HCT116 (cell line): ENCODE measurements around the gene RAB2B. TPM values are rescaled to one million over a fixed set of nuclear protein-coding genes. Genes with fewer than 3 reads are reported as not detected.

ENCODE experiments used
- ATAC-seq: fragments of 200-7000 bp; cut with Tn5 transposase; 2 replicates; pipeline ENCODE4 v1.9.1; 2020; ENCODE audit warnings: mild to moderate bottlenecking, moderate library complexity
- BruUV-seq: library from RNA; stranded (reverse); fragments of 400-500 nt; replicated peaks from 2 replicates; lab custom pipeline; 2021; lab: Mats Ljungman, UMichigan
- CTCF ChIA-PET: fragments of 300-600 bp; sonication (Branson Sonifier 250); formaldehyde crosslinking; loops from one replicate; lab custom pipeline; 2021; ENCODE audit warnings: antibody characterized with exemption; lab: Charles Lee
- POLR2A ChIA-PET: fragments of 300-600, 350-600 bp; sonication (Branson Sonifier 250); formaldehyde crosslinking; loops from one replicate; lab custom pipeline; 2021; ENCODE audit warnings: antibody characterized with exemption; lab: Charles Lee
- RAD21 ChIA-PET, 2 experiments: fragments of 300-600 bp; sonication (Branson Sonifier 250); formaldehyde crosslinking; loops; one replicate each; lab custom pipeline; 2023; ENCODE audit warnings: low total read pairs in 2 of 2; ENCODE audit not compliant: uncharacterized antibody in 2 of 2, unreplicated experiment in 2 of 2, low non-redundant PET in 1 of 2; lab: Charles Lee
- DNase-seq: peaks from one replicate; pipeline ENCODE4 v3.0.0-alpha.2; 2010; ENCODE audit warnings: low read depth, low spot score
- H2AFZ ChIP-seq: fragments of 200-600 bp; shearing (Covaris generic), sonication (generic); 2 replicates; pipeline ENCODE4 v1.6.1; 2017; ENCODE audit warnings: low read depth, mixed run types, mixed read lengths, antibody characterized with exemption, low read length; ENCODE audit not compliant: poor library complexity, severe bottlenecking
- H3K27ac ChIP-seq: 2 replicates; pipeline ENCODE4 v1.5.1; 2012; ENCODE audit warnings: low read depth, low read length
- H3K27me3 ChIP-seq: fragments of 200-600 bp; sonication (generic); 2 replicates; pipeline ENCODE4 v1.6.1; 2016; ENCODE audit warnings: mixed run types, low read length, mixed read lengths; ENCODE audit not compliant: insufficient read depth
- H3K36me3 ChIP-seq, 2 experiments: fragments of 200-500 bp in 1 of 2; fragments of 200-600 bp in 1 of 2; sonication (Bioruptor generic) in 1 of 2; sonication (generic) in 1 of 2; 2 replicates each; pipeline versions ENCODE4 v1.5.1 to v1.6.1; 2014 to 2016; ENCODE audit warnings: low read length in 2 of 2, inconsistent platforms in 1 of 2, mixed read lengths in 1 of 2, mixed run types in 1 of 2; ENCODE audit not compliant: insufficient read depth in 2 of 2, control insufficient read depth in 1 of 2
- H3K4me1 ChIP-seq, 2 experiments: fragments of 200-600 bp in 1 of 2; sonication (generic) in 1 of 2; 2 replicates each; pipeline versions ENCODE4 v1.5.1 to v1.6.1; 2012 to 2017; ENCODE audit warnings: low read length in 2 of 2, inconsistent platforms in 1 of 2, mild to moderate bottlenecking in 1 of 2, mixed read lengths in 1 of 2, mixed run types in 1 of 2, moderate library complexity in 1 of 2; ENCODE audit not compliant: insufficient read depth in 2 of 2, control insufficient read depth in 1 of 2
- H3K4me2 ChIP-seq: fragments of 200-600 bp; sonication (generic); 2 replicates; pipeline ENCODE4 v1.6.1; 2017; ENCODE audit warnings: mixed run types, low read length, mixed read lengths
- H3K4me3 ChIP-seq, 2 experiments: fragments of 200-600 bp in 1 of 2; sonication (generic) in 1 of 2; replicated peaks in 1 of 2; 2 replicates each; pipeline ENCODE4 v1.5.1; 2011 to 2016; ENCODE audit warnings: low read length in 2 of 2, control low read depth in 1 of 2, low read depth in 1 of 2, mild to moderate bottlenecking in 1 of 2, mixed read lengths in 1 of 2, mixed run types in 1 of 2
- H3K79me2 ChIP-seq: fragments of 200-600 bp; sonication (generic); 2 replicates; pipeline ENCODE4 v1.6.1; 2017; ENCODE audit warnings: mild to moderate bottlenecking, mixed run types, low read length, moderate library complexity, mixed read lengths; ENCODE audit not compliant: insufficient read depth
- H3K9ac ChIP-seq: fragments of 200-600 bp; sonication (generic); 2 replicates; pipeline ENCODE4 v1.6.1; 2016; ENCODE audit warnings: low read length, mixed read lengths
- H3K9me2 ChIP-seq: fragments of 200-600 bp; sonication (generic), shearing (Covaris generic); 2 replicates; pipeline ENCODE4 v1.6.1; 2017; ENCODE audit warnings: mixed run types, mild to moderate bottlenecking, moderate library complexity; ENCODE audit not compliant: insufficient read depth
- H3K9me3 ChIP-seq, 2 experiments: fragments of 200-500 bp in 1 of 2; fragments of 200-600 bp in 1 of 2; sonication (Bioruptor generic) in 1 of 2; sonication (generic) in 1 of 2; 2 replicates each; pipeline ENCODE4 v1.6.1; 2014 to 2017; ENCODE audit warnings: low read length in 2 of 2, mixed read lengths in 2 of 2, inconsistent platforms in 1 of 2, low read depth in 1 of 2, mild to moderate bottlenecking in 1 of 2, mixed run types in 1 of 2, moderate library complexity in 1 of 2; ENCODE audit not compliant: control insufficient read depth in 1 of 2, insufficient read depth in 1 of 2
- H4K20me1 ChIP-seq: fragments of 200-600 bp; sonication (generic), shearing (Covaris generic); 2 replicates; pipeline ENCODE4 v1.6.1; 2017; ENCODE audit warnings: mixed run types, mild to moderate bottlenecking, moderate library complexity; ENCODE audit not compliant: insufficient read depth
- CBX3 ChIP-seq: IDR thresholded peaks from 2 replicates; pipeline ENCODE4 v1.6.1; 2012; ENCODE audit warnings: low read depth
- CEBPB ChIP-seq: IDR thresholded peaks from 2 replicates; pipeline ENCODE4 v1.6.1; 2012; ENCODE audit warnings: low read depth
- EGR1 ChIP-seq: IDR thresholded peaks from 2 replicates; pipeline ENCODE4 v1.6.1; 2012; ENCODE audit warnings: low read depth
- ELF1 ChIP-seq: IDR thresholded peaks from 2 replicates; pipeline ENCODE4 v1.6.1; 2012; ENCODE audit warnings: low read depth, borderline replicate concordance
- EZH2 ChIP-seq: fragments of 200-600 bp; sonication (generic); IDR thresholded peaks from 2 replicates; pipeline ENCODE4 v1.6.1; 2017; ENCODE audit warnings: antibody characterized with exemption, mixed run types
- EZH2phosphoT487 ChIP-seq: fragments of 200-600 bp; IDR thresholded peaks from 2 replicates; pipeline ENCODE4 v1.6.1; 2018; ENCODE audit warnings: antibody characterized with exemption, borderline replicate concordance
- FOSL1 ChIP-seq: IDR thresholded peaks from 2 replicates; pipeline ENCODE4 v1.6.1; 2012; ENCODE audit warnings: low read depth
- JUND ChIP-seq: IDR thresholded peaks from 2 replicates; pipeline ENCODE4 v1.6.1; 2012
- POLR2A ChIP-seq: IDR thresholded peaks from 2 replicates; pipeline ENCODE4 v1.7.0; 2011; ENCODE audit warnings: borderline replicate concordance; ENCODE audit not compliant: insufficient read depth, insufficient read length; ENCODE audit errors: extremely low read depth
- REST ChIP-seq: IDR thresholded peaks from 2 replicates; pipeline ENCODE4 v1.6.1; 2012; ENCODE audit warnings: low read depth
- SIN3A ChIP-seq: IDR thresholded peaks from 2 replicates; pipeline ENCODE4 v1.6.1; 2012; ENCODE audit warnings: low read depth
- SP1 ChIP-seq: IDR thresholded peaks from 2 replicates; pipeline ENCODE4 v1.6.1; 2012; ENCODE audit warnings: low read depth
- SRF ChIP-seq: IDR thresholded peaks from 2 replicates; pipeline ENCODE4 v1.6.1; 2012; ENCODE audit warnings: low read depth
- TCF7L2 ChIP-seq: IDR thresholded peaks from 2 replicates; pipeline ENCODE4 v1.7.0; 2011; ENCODE audit warnings: borderline replicate concordance, inconsistent platforms; ENCODE audit not compliant: insufficient read depth, insufficient read length; ENCODE audit errors: extremely low read depth
- YY1 ChIP-seq: IDR thresholded peaks from 2 replicates; pipeline ENCODE4 v1.6.1; 2011; ENCODE audit warnings: low read length, low read depth, moderate library complexity, mild to moderate bottlenecking; ENCODE audit not compliant: insufficient replicate concordance; ENCODE audit errors: extremely low read depth
- ZFX ChIP-seq: fragments of 450-650 bp; IDR thresholded peaks from 2 replicates; pipeline ENCODE4 v1.6.1; 2017
- ZNF274 ChIP-seq: fragments of 200-500 bp; sonication (Bioruptor generic); IDR thresholded peaks from 2 replicates; pipeline ENCODE4 v1.6.1; 2014; ENCODE audit warnings: mild to moderate bottlenecking, low read depth, low read length, inconsistent platforms
- intact Hi-C: fragments of 100-400 bp; cut with micrococcal nuclease; formaldehyde crosslinking; loops from 2 replicates; pipeline ENCODE4 v1.10.0; 2022
- total RNA-seq: library from RNA; stranded (reverse); gene quantifications from one replicate; pipeline ENCODE4 v1.2.1, GENCODE V29; 2021; ENCODE audit not compliant: unreplicated experiment
- TF ChIP-seq, protein P1 (sequence below): IDR thresholded peaks from 2 replicates; pipeline ENCODE4 v1.6.1; 2012
- TF ChIP-seq, protein P2 (sequence below): IDR thresholded peaks from 2 replicates; pipeline ENCODE4 v1.6.1; 2011; ENCODE audit warnings: mild to moderate bottlenecking, low read length, moderate library complexity; ENCODE audit not compliant: insufficient replicate concordance; ENCODE audit errors: extremely low read depth
- TF ChIP-seq, protein P3 (sequence below): IDR thresholded peaks from 2 replicates; pipeline ENCODE4 v1.6.1; 2012

Gene RAB2B
- total RNA-seq, 1 experiment from 2014 or later, result 24.3 TPM

- CTCF ChIA-PET, result interaction anchor here (0.6 to 2.6 kb wide), 13 partner anchors 9 to 441 kb away, joined by 3 to 23 read pairs (median 4); no protein-coding TSS in a partner anchor
- peaks cover 47% of the 10 kb centered on the region for H3K79me2 ChIP-seq
- TF ChIP-seq, protein P1, sequence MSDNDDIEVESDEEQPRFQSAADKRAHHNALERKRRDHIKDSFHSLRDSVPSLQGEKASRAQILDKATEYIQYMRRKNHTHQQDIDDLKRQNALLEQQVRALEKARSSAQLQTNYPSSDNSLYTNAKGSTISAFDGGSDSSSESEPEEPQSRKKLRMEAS, result peak; percentile 65
- TF ChIP-seq SP1 (peak; percentile 96), SRF (no peak), TCF7L2 (peak; percentile 78), REST (no peak), YY1 (peak; percentile 93), EZH2 (no peak), ZFX (no peak), SIN3A (peak; percentile 59), CBX3 (no peak; the same call in 1 of the 2 replicates), CEBPB (no peak), ELF1 (peak; percentile 94), EGR1 (no peak), EZH2phosphoT487 (no peak), JUND (no peak), POLR2A (peak; percentile 57), FOSL1 (0 out of 2 replicates have a peak, but pooled peaks have one; percentile 10), ZNF274 (no peak)
- TF ChIP-seq, protein P2, sequence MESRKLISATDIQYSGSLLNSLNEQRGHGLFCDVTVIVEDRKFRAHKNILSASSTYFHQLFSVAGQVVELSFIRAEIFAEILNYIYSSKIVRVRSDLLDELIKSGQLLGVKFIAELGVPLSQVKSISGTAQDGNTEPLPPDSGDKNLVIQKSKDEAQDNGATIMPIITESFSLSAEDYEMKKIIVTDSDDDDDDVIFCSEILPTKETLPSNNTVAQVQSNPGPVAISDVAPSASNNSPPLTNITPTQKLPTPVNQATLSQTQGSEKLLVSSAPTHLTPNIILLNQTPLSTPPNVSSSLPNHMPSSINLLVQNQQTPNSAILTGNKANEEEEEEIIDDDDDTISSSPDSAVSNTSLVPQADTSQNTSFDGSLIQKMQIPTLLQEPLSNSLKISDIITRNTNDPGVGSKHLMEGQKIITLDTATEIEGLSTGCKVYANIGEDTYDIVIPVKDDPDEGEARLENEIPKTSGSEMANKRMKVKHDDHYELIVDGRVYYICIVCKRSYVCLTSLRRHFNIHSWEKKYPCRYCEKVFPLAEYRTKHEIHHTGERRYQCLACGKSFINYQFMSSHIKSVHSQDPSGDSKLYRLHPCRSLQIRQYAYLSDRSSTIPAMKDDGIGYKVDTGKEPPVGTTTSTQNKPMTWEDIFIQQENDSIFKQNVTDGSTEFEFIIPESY, result peak; percentile 62
- TF ChIP-seq, protein P3, sequence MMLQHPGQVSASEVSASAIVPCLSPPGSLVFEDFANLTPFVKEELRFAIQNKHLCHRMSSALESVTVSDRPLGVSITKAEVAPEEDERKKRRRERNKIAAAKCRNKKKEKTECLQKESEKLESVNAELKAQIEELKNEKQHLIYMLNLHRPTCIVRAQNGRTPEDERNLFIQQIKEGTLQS, result no peak
Observed at GRCh38 chr14:21455912-21456667, 20.7 kb downstream of the RAB2B start, which contains the start of gene CHD8. Gene CHD8 (minus strand): TSS chr14:21456123. CDS start chr14:21431643, 24,480 bp downstream.

More at GRCh38 chr14:21455912-21456667, 20.7 kb downstream of the RAB2B start, which contains the start of gene CHD8:
- peak; percentile 99 for DNase-seq
- Histone ChIP-seq H3K4me1 (peaks cover 10 to 16% of the 10 kb centered on the region in 2 experiments; a peak in 3 of 4 replicates), H3K4me3 (peak within 1 kb of the TSS; percentile 87 to 97), H4K20me1 (no peaks in the 10 kb centered on the region), H3K27ac (peak within 1 kb of the TSS; percentile 93), H3K4me2 (peak within 1 kb of the TSS; percentile 84), H3K9ac (peak within 1 kb of the TSS; percentile 92), H3K27me3 (no peaks in the 10 kb centered on the region), H3K36me3 (peaks cover 4 to 5% of the 10 kb centered on the region in 2 experiments; a peak in 2 of 4 replicates), H3K9me3 (no peaks in the 10 kb centered on the region), H3K9me2 (no peaks in the 10 kb centered on the region), H2AFZ (peak within 1 kb of the TSS; percentile 93)
- POLR2A ChIA-PET, result interaction anchor here (0.7 to 2.1 kb wide), 6 partner anchors 12 to 399 kb away, joined by 3 to 34 read pairs (median 7); partner anchors contain the start of genes METTL3, RAB2B, SUPT16H and TOX4
- intact Hi-C loops, result loop anchor here (1.0 kb wide), 2 partner anchors 19 to 20 kb away; partner anchors contain the start of gene RAB2B
- peak; percentile 98 for ATAC-seq
- BruUV-seq, result no TSS peak
- RAD21 ChIA-PET, result interaction anchor here (0.9 to 1.6 kb wide), 2 partner anchors 19 to 55 kb away, joined by 4 to 5 read pairs; partner anchors contain the start of gene METTL3 (in 1 of the 2)
